Calu3 (cell line): ENCODE measurements around the gene SEPTIN5. TPM values are rescaled to one million over a fixed set of nuclear protein-coding genes. Genes with fewer than 3 reads are reported as not detected.

ENCODE experiments used
- BruUV-seq: library from RNA; stranded (reverse); fragments of 400-500 nt; replicated peaks from 2 replicates; lab custom pipeline; 2021; lab: Mats Ljungman, UMichigan
- CTCF ChIA-PET: fragments of 300-600 bp; sonication (Branson Sonifier 250); formaldehyde crosslinking; loops from one replicate; lab custom pipeline; 2022; ENCODE audit warnings: antibody characterized with exemption; lab: Charles Lee
- DNase-seq: peaks from one replicate; pipeline ENCODE4 v3.0.0; 2022
- H3K27ac Mint-ChIP-seq: one replicate; pipeline ENCODE4 v1.8.0; 2022; ENCODE audit warnings: mixed read lengths; ENCODE audit not compliant: unreplicated experiment
- H3K27me3 Mint-ChIP-seq: one replicate; pipeline ENCODE4 v1.8.0; 2022; ENCODE audit warnings: mixed read lengths; ENCODE audit not compliant: unreplicated experiment
- H3K36me3 Mint-ChIP-seq: one replicate; pipeline ENCODE4 v1.8.0; 2022; ENCODE audit warnings: mild to moderate bottlenecking, moderate library complexity, mixed read lengths; ENCODE audit not compliant: insufficient read depth, unreplicated experiment
- H3K4me1 Mint-ChIP-seq: one replicate; pipeline ENCODE4 v1.8.0; 2022; ENCODE audit warnings: mild to moderate bottlenecking, low read depth, mixed read lengths; ENCODE audit not compliant: unreplicated experiment
- H3K4me3 Mint-ChIP-seq: one replicate; pipeline ENCODE4 v1.8.0; 2022; ENCODE audit warnings: mild to moderate bottlenecking, low read depth, moderate library complexity, mixed read lengths; ENCODE audit not compliant: unreplicated experiment
- H3K9me3 Mint-ChIP-seq: one replicate; pipeline ENCODE4 v1.8.0; 2022; ENCODE audit warnings: low read depth, mixed read lengths; ENCODE audit not compliant: unreplicated experiment
- intact Hi-C: fragments of 100-400 bp; cut with micrococcal nuclease; formaldehyde crosslinking; loops from one replicate; pipeline ENCODE4 v1.10.0; 2022; ENCODE audit not compliant: unreplicated experiment
- total RNA-seq: library from RNA; stranded (reverse); gene quantifications from 2 replicates; pipeline ENCODE4 v1.2.3, GENCODE V29; 2022
- TF ChIP-seq, protein P1 (sequence below): fragments of 200-600 bp; IDR thresholded peaks from one replicate; pipeline ENCODE4 v1.8.0; 2022; ENCODE audit warnings: antibody characterized with exemption; ENCODE audit not compliant: unreplicated experiment

SEPTIN5 gene
- total RNA-seq, 1 experiment from 2014 or later, result 3.3 TPM

DNA sequence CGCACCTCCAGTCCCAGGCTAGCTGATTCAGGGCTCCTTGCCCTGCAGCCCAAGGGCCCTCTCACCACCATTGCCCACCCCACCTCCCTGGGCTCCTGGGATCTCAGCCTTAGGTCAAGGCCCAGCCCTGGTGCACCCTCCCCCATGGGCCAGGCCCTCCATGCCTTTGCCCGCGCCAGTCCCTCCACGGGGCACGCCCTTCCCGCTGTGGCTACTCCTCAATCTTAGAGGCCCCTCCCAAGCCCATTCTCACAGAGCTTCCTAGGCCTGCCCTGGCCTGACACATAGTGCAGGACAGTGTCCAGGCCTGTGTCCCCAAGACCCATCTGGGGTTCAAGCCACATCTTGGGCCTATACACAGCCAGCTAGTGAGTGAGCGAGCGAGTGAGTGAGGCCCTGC is 15.9 kb downstream of the SEPTIN5 start:
- TF ChIP-seq, protein P1, sequence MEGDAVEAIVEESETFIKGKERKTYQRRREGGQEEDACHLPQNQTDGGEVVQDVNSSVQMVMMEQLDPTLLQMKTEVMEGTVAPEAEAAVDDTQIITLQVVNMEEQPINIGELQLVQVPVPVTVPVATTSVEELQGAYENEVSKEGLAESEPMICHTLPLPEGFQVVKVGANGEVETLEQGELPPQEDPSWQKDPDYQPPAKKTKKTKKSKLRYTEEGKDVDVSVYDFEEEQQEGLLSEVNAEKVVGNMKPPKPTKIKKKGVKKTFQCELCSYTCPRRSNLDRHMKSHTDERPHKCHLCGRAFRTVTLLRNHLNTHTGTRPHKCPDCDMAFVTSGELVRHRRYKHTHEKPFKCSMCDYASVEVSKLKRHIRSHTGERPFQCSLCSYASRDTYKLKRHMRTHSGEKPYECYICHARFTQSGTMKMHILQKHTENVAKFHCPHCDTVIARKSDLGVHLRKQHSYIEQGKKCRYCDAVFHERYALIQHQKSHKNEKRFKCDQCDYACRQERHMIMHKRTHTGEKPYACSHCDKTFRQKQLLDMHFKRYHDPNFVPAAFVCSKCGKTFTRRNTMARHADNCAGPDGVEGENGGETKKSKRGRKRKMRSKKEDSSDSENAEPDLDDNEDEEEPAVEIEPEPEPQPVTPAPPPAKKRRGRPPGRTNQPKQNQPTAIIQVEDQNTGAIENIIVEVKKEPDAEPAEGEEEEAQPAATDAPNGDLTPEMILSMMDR, result no peak
- Mint-ChIP-seq H3K27me3 (peaks cover 79% of the 10 kb centered on the region), H3K4me1 (no peaks in the 10 kb centered on the region), H3K4me3 (peak overlapping the region; percentile 83), H3K9me3 (no peaks in the 10 kb centered on the region), H3K27ac (no peak overlapping the region), H3K36me3 (peaks cover 5% of the 10 kb centered on the region)
- CTCF ChIA-PET, result interaction anchor here (0.6 to 3.4 kb wide), 16 partner anchors 9 to 532 kb away, joined by 3 to 73 read pairs (median 4); no protein-coding TSS in a partner anchor
- DNase-seq, result no peak
- no TSS peak for BruUV-seq
- intact Hi-C loops, result loop anchor here (1.0 kb wide), 1 partner anchor 180 kb away; no protein-coding TSS in a partner anchor

DNA sequence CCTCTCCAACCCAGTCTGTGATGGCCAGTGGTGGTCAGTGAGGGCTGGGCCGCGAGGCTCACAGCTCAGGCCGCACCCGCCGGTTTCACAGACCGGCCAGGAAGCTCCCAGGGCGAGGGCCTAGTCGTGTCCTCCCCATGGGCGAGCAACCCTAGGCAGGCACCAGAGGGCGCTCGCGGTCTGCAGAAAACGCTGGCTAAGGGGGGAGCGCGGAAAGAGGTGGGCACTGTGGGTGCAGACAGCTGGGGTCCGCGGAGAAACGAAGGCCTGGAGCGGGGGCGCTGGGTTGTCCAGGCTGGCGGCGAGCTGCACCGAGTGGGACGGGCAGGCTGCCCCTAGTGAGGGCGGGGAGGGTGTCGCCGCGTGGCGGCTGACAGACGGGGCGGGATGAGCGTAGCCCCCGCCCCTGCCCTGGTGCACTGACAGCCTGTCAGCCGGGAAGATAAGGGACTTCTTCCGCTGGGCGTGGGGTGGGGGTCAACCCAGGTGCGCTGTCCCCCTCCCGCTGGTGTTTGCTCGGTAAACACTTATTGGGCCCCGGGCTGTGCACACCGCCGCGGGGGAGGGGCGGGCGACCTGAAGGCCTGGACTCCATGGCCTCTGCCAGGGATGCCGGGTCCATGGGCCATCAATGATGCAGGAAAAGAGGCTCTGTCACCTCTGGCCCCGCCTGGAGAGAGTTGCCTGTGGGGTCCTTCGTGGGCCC is 16.5 kb downstream of the SEPTIN5 start:
- peak; percentile 89 for DNase-seq
- no peak overlapping the region for H3K27ac Mint-ChIP-seq
- BruUV-seq, result no TSS peak
- intact Hi-C loops, result loop anchor here (1.0 kb wide), 1 partner anchor 179 kb away; no protein-coding TSS in a partner anchor
- CTCF ChIA-PET, result interaction anchor here (0.6 to 3.4 kb wide), 16 partner anchors 10 to 532 kb away, joined by 3 to 73 read pairs (median 4); no protein-coding TSS in a partner anchor
- H3K4me1 Mint-ChIP-seq, result no peaks in the 10 kb centered on the region
- peak overlapping the region; percentile 83 for H3K4me3 Mint-ChIP-seq
- no peaks in the 10 kb centered on the region for H3K9me3 Mint-ChIP-seq
- peaks cover 79% of the 10 kb centered on the region for H3K27me3 Mint-ChIP-seq
- H3K36me3 Mint-ChIP-seq, result no peaks in the 10 kb centered on the region
- TF ChIP-seq, protein P1, result peak; percentile 96

DNA sequence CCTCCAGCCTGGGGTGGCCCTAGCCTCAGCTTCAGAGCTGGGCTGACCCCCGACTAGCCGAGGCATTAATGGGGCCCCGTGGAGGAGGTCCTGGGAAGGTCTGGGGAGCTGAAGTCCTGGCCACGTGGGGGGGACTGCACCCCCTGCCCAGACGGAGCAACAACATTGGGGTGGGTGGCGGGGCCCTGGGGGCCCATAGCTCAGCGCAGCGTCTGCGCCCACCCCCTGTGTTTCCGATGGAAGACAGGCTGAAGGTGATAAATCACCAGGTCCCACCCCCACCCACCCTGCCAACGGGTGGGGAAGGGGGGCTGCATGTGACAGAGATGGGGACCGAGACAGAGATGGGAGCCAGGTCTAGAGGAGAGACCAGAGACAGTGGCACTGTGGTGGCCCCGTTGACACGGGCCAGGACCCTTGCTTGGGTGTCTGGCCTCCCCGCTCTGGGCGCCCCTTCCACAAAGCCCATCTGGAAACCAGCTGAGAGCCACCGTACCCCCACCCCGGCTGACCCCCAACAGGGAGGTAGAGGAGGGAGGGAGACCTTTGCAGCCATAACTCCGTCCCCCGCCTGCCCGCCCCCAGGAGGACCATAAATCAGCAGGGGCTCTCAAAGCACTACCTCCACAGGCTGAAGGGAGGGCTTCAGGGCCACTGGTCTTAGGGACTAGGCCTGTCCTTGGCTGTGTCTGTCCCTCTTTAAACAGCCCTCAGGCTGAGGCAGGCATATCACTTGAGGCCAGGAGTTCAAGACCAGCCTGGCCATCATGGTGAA is 17.2 kb downstream of the SEPTIN5 start:
- CTCF ChIA-PET, result interaction anchor here (1.1 to 3.4 kb wide), 9 partner anchors 10 to 188 kb away, joined by 3 to 73 read pairs (median 5); no protein-coding TSS in a partner anchor
- BruUV-seq, result no TSS peak
- H3K36me3 Mint-ChIP-seq, result no peaks in the 10 kb centered on the region
- H3K9me3 Mint-ChIP-seq, result no peaks in the 10 kb centered on the region
- H3K4me1 Mint-ChIP-seq, result no peaks in the 10 kb centered on the region
- intact Hi-C loops, result no loop called here
- TF ChIP-seq, protein P1, result no peak
- no peak for DNase-seq
- no peak overlapping the region for H3K27ac Mint-ChIP-seq
- H3K4me3 Mint-ChIP-seq, result peak overlapping the region; percentile 83
- peaks cover 73% of the 10 kb centered on the region for H3K27me3 Mint-ChIP-seq

DNA sequence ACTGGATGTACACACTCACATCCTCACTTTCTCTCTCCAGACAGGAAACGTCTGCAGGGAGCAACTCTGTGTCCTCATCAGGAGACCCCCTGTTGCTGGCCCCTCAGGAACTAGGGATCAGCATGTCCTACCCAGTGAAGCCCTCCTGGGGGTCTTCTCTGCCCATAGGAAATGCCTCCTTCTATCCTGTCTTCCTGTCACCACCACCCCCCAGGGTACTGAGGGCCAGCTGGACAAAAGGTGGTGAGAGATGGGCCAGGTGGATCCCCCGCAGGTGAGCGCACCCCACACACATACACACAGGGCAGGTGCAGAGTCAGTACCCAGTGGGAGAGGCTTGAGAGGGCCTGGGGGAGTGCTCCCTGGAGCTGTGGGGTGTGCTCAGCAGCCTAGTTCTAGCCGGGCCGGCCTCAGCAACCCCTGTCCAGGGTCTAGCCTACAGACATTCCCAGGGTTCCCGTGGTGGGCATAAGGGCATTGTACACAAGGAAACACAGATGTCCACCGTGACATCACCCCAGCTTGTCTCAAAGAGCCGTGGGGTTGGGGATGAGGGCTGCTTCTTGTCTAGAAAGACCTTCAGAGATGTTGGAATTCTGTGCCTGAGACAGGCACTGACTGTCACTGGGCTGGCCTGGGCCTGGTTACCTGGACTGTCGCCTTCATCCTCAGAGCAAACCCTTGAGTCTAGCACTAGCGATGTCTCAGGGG is 18.3 kb downstream of the SEPTIN5 start:
- H3K9me3 Mint-ChIP-seq, result no peaks in the 10 kb centered on the region
- BruUV-seq, result no TSS peak
- CTCF ChIA-PET, result interaction anchor here (3.4 kb wide), 1 partner anchor 178 kb away, joined by 73 read pairs; no protein-coding TSS in a partner anchor
- intact Hi-C loops, result no loop called here
- no peak overlapping the region for H3K27ac Mint-ChIP-seq
- no peaks in the 10 kb centered on the region for H3K4me1 Mint-ChIP-seq
- no peaks in the 10 kb centered on the region for H3K36me3 Mint-ChIP-seq
- no peak overlapping the region for H3K4me3 Mint-ChIP-seq
- peaks cover 73% of the 10 kb centered on the region for H3K27me3 Mint-ChIP-seq
- TF ChIP-seq, protein P1, result no peak
- DNase-seq, result no peak
